Measurements from ENCODE around the gene MRPS10.

GRCh38 chr6:42229506-42230119, 12.0 kb upstream of the MRPS10 start:
- TF ChIP-seq POLR2A (IDR thresholded peaks at IDR 0.05), result no peak
- TF ChIP-seq, protein P1, sequence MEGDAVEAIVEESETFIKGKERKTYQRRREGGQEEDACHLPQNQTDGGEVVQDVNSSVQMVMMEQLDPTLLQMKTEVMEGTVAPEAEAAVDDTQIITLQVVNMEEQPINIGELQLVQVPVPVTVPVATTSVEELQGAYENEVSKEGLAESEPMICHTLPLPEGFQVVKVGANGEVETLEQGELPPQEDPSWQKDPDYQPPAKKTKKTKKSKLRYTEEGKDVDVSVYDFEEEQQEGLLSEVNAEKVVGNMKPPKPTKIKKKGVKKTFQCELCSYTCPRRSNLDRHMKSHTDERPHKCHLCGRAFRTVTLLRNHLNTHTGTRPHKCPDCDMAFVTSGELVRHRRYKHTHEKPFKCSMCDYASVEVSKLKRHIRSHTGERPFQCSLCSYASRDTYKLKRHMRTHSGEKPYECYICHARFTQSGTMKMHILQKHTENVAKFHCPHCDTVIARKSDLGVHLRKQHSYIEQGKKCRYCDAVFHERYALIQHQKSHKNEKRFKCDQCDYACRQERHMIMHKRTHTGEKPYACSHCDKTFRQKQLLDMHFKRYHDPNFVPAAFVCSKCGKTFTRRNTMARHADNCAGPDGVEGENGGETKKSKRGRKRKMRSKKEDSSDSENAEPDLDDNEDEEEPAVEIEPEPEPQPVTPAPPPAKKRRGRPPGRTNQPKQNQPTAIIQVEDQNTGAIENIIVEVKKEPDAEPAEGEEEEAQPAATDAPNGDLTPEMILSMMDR (IDR thresholded peaks at IDR 0.05), result no peak

Data from stomach (tissue), 4 donors.